ENCODE measurements around the gene THSD4. TPM values are rescaled to one million over a fixed set of nuclear protein-coding genes. Genes with fewer than 3 reads are reported as not detected.

THSD4 gene
- polyA plus RNA-seq, 1 donor (not counting 4 experiments of a cell fraction or from before 2014, with no cell fraction given), result 24.5 TPM

GRCh38 chr15:71629781-71630474 lies 514.7 kb downstream of the THSD4 start:
- FAIRE-seq (no peak), DNase-seq (ENCODE audit: low read depth, low spot score) (no peak)
- no peak overlapping the region for H3K4me2 ChIP-seq (ENCODE audit: control insufficient read depth, extremely low read depth, insufficient read depth, low read depth, low read length)
- no peak for TF ChIP-seq EZH2 (IDR thresholded peaks at IDR 0.05; ENCODE audit: low read length)
- TF ChIP-seq, protein P1, sequence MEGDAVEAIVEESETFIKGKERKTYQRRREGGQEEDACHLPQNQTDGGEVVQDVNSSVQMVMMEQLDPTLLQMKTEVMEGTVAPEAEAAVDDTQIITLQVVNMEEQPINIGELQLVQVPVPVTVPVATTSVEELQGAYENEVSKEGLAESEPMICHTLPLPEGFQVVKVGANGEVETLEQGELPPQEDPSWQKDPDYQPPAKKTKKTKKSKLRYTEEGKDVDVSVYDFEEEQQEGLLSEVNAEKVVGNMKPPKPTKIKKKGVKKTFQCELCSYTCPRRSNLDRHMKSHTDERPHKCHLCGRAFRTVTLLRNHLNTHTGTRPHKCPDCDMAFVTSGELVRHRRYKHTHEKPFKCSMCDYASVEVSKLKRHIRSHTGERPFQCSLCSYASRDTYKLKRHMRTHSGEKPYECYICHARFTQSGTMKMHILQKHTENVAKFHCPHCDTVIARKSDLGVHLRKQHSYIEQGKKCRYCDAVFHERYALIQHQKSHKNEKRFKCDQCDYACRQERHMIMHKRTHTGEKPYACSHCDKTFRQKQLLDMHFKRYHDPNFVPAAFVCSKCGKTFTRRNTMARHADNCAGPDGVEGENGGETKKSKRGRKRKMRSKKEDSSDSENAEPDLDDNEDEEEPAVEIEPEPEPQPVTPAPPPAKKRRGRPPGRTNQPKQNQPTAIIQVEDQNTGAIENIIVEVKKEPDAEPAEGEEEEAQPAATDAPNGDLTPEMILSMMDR (optimal IDR thresholded peaks at IDR 0.05 in 1 of 3, IDR thresholded peaks at IDR 0.05 in 1 of 3, conservative IDR thresholded peaks at IDR 0.05 in 1 of 3; ENCODE audit: extremely low read depth in 1 of 3, insufficient read depth in 2 of 3, low read length in 3 of 3), result no peak
- H2AFZ ChIP-seq (ENCODE audit: control insufficient read depth, low read length), result no peak overlapping the region
- H3K27me3 ChIP-seq (ENCODE audit: control insufficient read depth, extremely low read depth, insufficient read depth, low read length), result no peaks in the 10 kb centered on the region
- H3K79me2 ChIP-seq (ENCODE audit: control insufficient read depth, insufficient read depth, low read length), result no peaks in the 10 kb centered on the region
- no peak overlapping the region for H3K4me3 ChIP-seq (ENCODE audit: control insufficient read depth in 2 of 3, extremely low read depth in 1 of 3, insufficient read depth in 2 of 3, low read depth in 1 of 3, low read length in 3 of 3)
- H3K9me3 ChIP-seq (ENCODE audit: control insufficient read depth, low read depth, low read length), result no peaks in the 10 kb centered on the region
- no peak overlapping the region for H3K27ac ChIP-seq (ENCODE audit: control insufficient read depth, insufficient read depth, low read length)
- no peaks in the 10 kb centered on the region for H3K9me1 ChIP-seq (ENCODE audit: control insufficient read depth, extremely low read depth, insufficient read depth, low read length)
- H4K20me1 ChIP-seq (ENCODE audit: control insufficient read depth, extremely low read depth, insufficient read depth, low read length), result no peaks in the 10 kb centered on the region
- H3K36me3 ChIP-seq (ENCODE audit: control insufficient read depth in 2 of 2, extremely low read depth in 1 of 2, insufficient read depth in 2 of 2, low read length in 2 of 2), result peaks cover 0 to 21% of the 10 kb centered on the region in 2 experiments
- dilution Hi-C loops (cut with MboI; ENCODE audit: extremely low pct_ligation_motif_present, low sequenced_read_pairs), result no loop called here
- H3K4me1 ChIP-seq (ENCODE audit: control insufficient read depth, extremely low read depth, insufficient read depth, low read length), result no peaks in the 10 kb centered on the region
- H3K9ac ChIP-seq (ENCODE audit: control insufficient read depth, extremely low read depth, insufficient read depth, low read length), result no peak overlapping the region

DNA sequence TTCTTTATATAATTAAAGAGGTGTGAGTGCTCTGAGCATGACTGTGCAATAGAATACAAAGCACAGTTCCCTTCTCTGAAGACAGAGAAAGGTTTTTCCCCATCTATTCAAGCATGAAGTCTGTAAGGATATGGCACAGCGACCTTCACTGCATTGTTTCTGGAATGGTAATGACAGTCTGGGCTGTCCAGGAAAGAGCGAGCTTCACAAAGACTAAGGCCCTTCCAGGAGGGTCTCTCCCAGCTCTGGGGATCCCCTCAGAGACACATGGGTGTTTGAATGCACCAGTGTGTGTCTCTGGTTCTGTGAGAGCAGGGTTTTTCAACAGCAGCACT lies 515.2 kb downstream of the THSD4 start:
- DNase-seq (ENCODE audit: low read depth, low spot score), result no peak
- Histone ChIP-seq H2AFZ (ENCODE audit: control insufficient read depth, low read length) (no peak overlapping the region), H3K9ac (ENCODE audit: control insufficient read depth, extremely low read depth, insufficient read depth, low read length) (no peak overlapping the region), H3K36me3 (ENCODE audit: control insufficient read depth in 2 of 2, extremely low read depth in 1 of 2, insufficient read depth in 2 of 2, low read length in 2 of 2) (peaks cover 0 to 21% of the 10 kb centered on the region in 2 experiments), H3K4me1 (ENCODE audit: control insufficient read depth, extremely low read depth, insufficient read depth, low read length) (no peaks in the 10 kb centered on the region), H3K27me3 (ENCODE audit: control insufficient read depth, extremely low read depth, insufficient read depth, low read length) (no peaks in the 10 kb centered on the region), H3K4me3 (ENCODE audit: control insufficient read depth in 2 of 3, extremely low read depth in 1 of 3, insufficient read depth in 2 of 3, low read depth in 1 of 3, low read length in 3 of 3) (no peak overlapping the region), H4K20me1 (ENCODE audit: control insufficient read depth, extremely low read depth, insufficient read depth, low read length) (no peaks in the 10 kb centered on the region), H3K27ac (ENCODE audit: control insufficient read depth, insufficient read depth, low read length) (no peak overlapping the region), H3K79me2 (ENCODE audit: control insufficient read depth, insufficient read depth, low read length) (no peaks in the 10 kb centered on the region), H3K9me1 (ENCODE audit: control insufficient read depth, extremely low read depth, insufficient read depth, low read length) (no peaks in the 10 kb centered on the region), H3K9me3 (ENCODE audit: control insufficient read depth, low read depth, low read length) (no peaks in the 10 kb centered on the region), H3K4me2 (ENCODE audit: control insufficient read depth, extremely low read depth, insufficient read depth, low read depth, low read length) (no peak overlapping the region)
- dilution Hi-C loops (cut with MboI; ENCODE audit: extremely low pct_ligation_motif_present, low sequenced_read_pairs), result no loop called here
- TF ChIP-seq, protein P1 (optimal IDR thresholded peaks at IDR 0.05 in 1 of 3, IDR thresholded peaks at IDR 0.05 in 1 of 3, conservative IDR thresholded peaks at IDR 0.05 in 1 of 3; ENCODE audit: extremely low read depth in 1 of 3, insufficient read depth in 2 of 3, low read length in 3 of 3), result no peak
- no peak for TF ChIP-seq EZH2 (IDR thresholded peaks at IDR 0.05; ENCODE audit: low read length)
- FAIRE-seq, result no peak
